Adrenal gland (tissue), 5 donors: ENCODE data around the gene SPAG8.

ENCODE experiments used
- CTCF ChIP-seq, 6 experiments: fragments of 450-650 bp in 4 of 6; fragments of 200-600 bp in 2 of 6; sonication (generic) in 1 of 6; IDR thresholded peaks; 1 replicate in 5 of 6; 2 replicates in 1 of 6; pipeline versions ENCODE4 v1.5.1 to v1.8.0; 2016 to 2021; ENCODE audit warnings: antibody characterized with exemption in 6 of 6, mild to moderate bottlenecking in 2 of 6, moderate library complexity in 1 of 6
- POLR2A ChIP-seq, 2 donors: fragments of 450-650 bp; IDR thresholded peaks; one replicate each; pipeline ENCODE4 v1.6.1; 2017; ENCODE audit warnings: antibody characterized with exemption in 2 of 2, mild to moderate bottlenecking in 2 of 2, moderate library complexity in 1 of 2
- donor health status: DM: no; HTN: no; CAD: no.

- TF ChIP-seq CTCF (IDR thresholded peaks at IDR 0.05) (no peak), POLR2A (IDR thresholded peaks at IDR 0.05) (no peak)
These were observed 42.2 kb upstream of the SPAG8 start for GRCh38 chr9:35854091-35854762.
